Measurements from ENCODE around the gene FAR2. TPM values are rescaled to one million over a fixed set of nuclear protein-coding genes. Genes with fewer than 3 reads are reported as not detected.

The FAR2 gene
- total RNA-seq, 3 donors from 2014 or later = 39.7 to 93.0 (median 72.2) TPM

GRCh38 chr12:29316752-29317151 is 167.7 kb downstream of the FAR2 start:
- H3K4me1 ChIP-seq (ENCODE audit: low read depth) = no peaks in the 10 kb centered on the region
- H3K36me3 ChIP-seq (ENCODE audit: low read depth) = no peaks in the 10 kb centered on the region
- TF ChIP-seq CTCF (IDR thresholded peaks at IDR 0.05) = no peak
- DNase-seq (no peak), ATAC-seq (no peak)
- no peaks in the 10 kb centered on the region for H3K9me3 ChIP-seq
- no peak overlapping the region for H3K4me3 ChIP-seq
- intact Hi-C loops (cut with DNase I, micrococcal nuclease) = loop anchor here (10.0 kb wide), 2 partner anchors 232 to 252 kb away; no protein-coding TSS in a partner anchor

GRCh38 chr12:29317556-29318363 is 168.7 kb downstream of the FAR2 start:
- Histone ChIP-seq H3K36me3 (ENCODE audit: low read depth) (no peaks in the 10 kb centered on the region), H3K4me1 (ENCODE audit: low read depth) (no peaks in the 10 kb centered on the region), H3K9me3 (no peaks in the 10 kb centered on the region), H3K4me3 (no peak overlapping the region)
- intact Hi-C loops (cut with DNase I, micrococcal nuclease) = loop anchor here (10.0 kb wide), 2 partner anchors 233 to 253 kb away; no protein-coding TSS in a partner anchor
- ATAC-seq (peak; percentile 99), DNase-seq (peak in 2 of 3 donors; percentile 31 to 58)
- peak; percentile 55 for TF ChIP-seq CTCF (IDR thresholded peaks at IDR 0.05)

- ATAC-seq (no peak), DNase-seq (no peak)
- intact Hi-C loops (cut with DNase I, micrococcal nuclease) = no loop called here
- no peak for TF ChIP-seq CTCF (IDR thresholded peaks at IDR 0.05)
- H3K36me3 ChIP-seq (ENCODE audit: low read depth) = no peaks in the 10 kb centered on the region
- no peak overlapping the region for H3K4me3 ChIP-seq
- H3K9me3 ChIP-seq = no peaks in the 10 kb centered on the region
- no peaks in the 10 kb centered on the region for H3K4me1 ChIP-seq (ENCODE audit: low read depth)
These were observed 171.4 kb downstream of the FAR2 start for GRCh38 chr12:29320295-29321085.

GRCh38 chr12:29322157-29322556 is 173.1 kb downstream of the FAR2 start:
- H3K9me3 ChIP-seq = no peaks in the 10 kb centered on the region
- no peak for DNase-seq
- ATAC-seq = peak; percentile 64
- no peaks in the 10 kb centered on the region for H3K4me1 ChIP-seq (ENCODE audit: low read depth)
- no peak for TF ChIP-seq CTCF (IDR thresholded peaks at IDR 0.05)
- no peak overlapping the region for H3K4me3 ChIP-seq
- intact Hi-C loops (cut with DNase I, micrococcal nuclease) = no loop called here
- no peaks in the 10 kb centered on the region for H3K36me3 ChIP-seq (ENCODE audit: low read depth)

- ATAC-seq = no peak
- DNase-seq = no peak
- intact Hi-C loops (cut with DNase I, micrococcal nuclease) = no loop called here
- Histone ChIP-seq H3K4me3 (no peak overlapping the region), H3K36me3 (ENCODE audit: low read depth) (no peaks in the 10 kb centered on the region), H3K4me1 (ENCODE audit: low read depth) (no peaks in the 10 kb centered on the region), H3K9me3 (no peaks in the 10 kb centered on the region)
- TF ChIP-seq CTCF (IDR thresholded peaks at IDR 0.05) = no peak
These were observed 180.3 kb downstream of the FAR2 start for GRCh38 chr12:29329411-29329810.
